Gastrocnemius medialis (tissue), 4 donors: ENCODE measurements around the gene LRCH1. TPM values are rescaled to one million over a fixed set of nuclear protein-coding genes. Genes with fewer than 3 reads are reported as not detected.

Experiments used
- ATAC-seq, 2 donors: fragments of 150-250 bp; one replicate each; pipeline ENCODE4 v1.9.1; 2016
- DNase-seq, 2 donors: peaks; one replicate each; pipeline ENCODE4 v3.0.0-alpha.2; 2019
- H3K27ac ChIP-seq, 4 donors: fragments of 200-600 bp; sonication (generic); 1 replicate in 1 of 4; 2 replicates in 3 of 4; pipeline ENCODE4 v1.5.1; 2016 to 2018; ENCODE audit warnings: mild to moderate bottlenecking in 2 of 4, moderate library complexity in 1 of 4
- H3K27me3 ChIP-seq, 3 donors: fragments of 200-600 bp; sonication (generic) in 2 of 3; 1 replicate in 1 of 3; 2 replicates in 2 of 3; pipeline versions ENCODE4 v1.5.1 to v1.6.0; 2016 to 2019; ENCODE audit warnings: mild to moderate bottlenecking in 1 of 3, moderate library complexity in 1 of 3
- H3K36me3 ChIP-seq, 2 donors: fragments of 200-600 bp; sonication (generic) in 1 of 2; one replicate each; pipeline ENCODE4 v1.5.1; 2017 to 2018
- H3K4me1 ChIP-seq, 2 donors: fragments of 200-600 bp; sonication (generic) in 1 of 2; one replicate each; pipeline ENCODE4 v1.5.1; 2016 to 2017; ENCODE audit warnings: mild to moderate bottlenecking in 2 of 2
- H3K4me3 ChIP-seq, 4 donors: fragments of 200-600 bp; sonication (generic) in 3 of 4; 1 replicate in 1 of 4; 2 replicates in 3 of 4; pipeline ENCODE4 v1.5.1; 2016 to 2019; ENCODE audit warnings: mild to moderate bottlenecking in 2 of 4
- H3K9me3 ChIP-seq, 3 donors: fragments of 200-600 bp; sonication (generic) in 2 of 3; 1 replicate in 1 of 3; 2 replicates in 2 of 3; pipeline ENCODE4 v1.5.1; 2016 to 2019
- CTCF ChIP-seq, 5 experiments: fragments of 450-650 bp in 3 of 5; fragments of 200-600 bp in 2 of 5; sonication (generic) in 2 of 5; IDR thresholded peaks in 4 of 5; conservative IDR thresholded peaks in 1 of 5; 1 replicate in 4 of 5; 2 replicates in 1 of 5; pipeline ENCODE4 v1.5.1; 2016 to 2019; ENCODE audit warnings: antibody characterized with exemption in 5 of 5, mild to moderate bottlenecking in 3 of 5, moderate library complexity in 3 of 5
- POLR2A ChIP-seq, 2 donors: fragments of 450-650 bp; IDR thresholded peaks; one replicate each; pipeline ENCODE4 v1.6.1; 2017; ENCODE audit warnings: antibody characterized with exemption in 2 of 2, mild to moderate bottlenecking in 2 of 2, moderate library complexity in 2 of 2
- in situ Hi-C, 4 donors: fragments of 200-750 bp; cut with MboI; loops; one replicate each; pipeline versions ENCODE4 v1.15.0 to v1.8.0; 2017; ENCODE audit warnings: low sequenced_read_pairs in 4 of 4
- intact Hi-C: fragments of 100-400 bp; cut with DNase I; formaldehyde crosslinking; loops from one replicate; pipeline ENCODE4 v1.15.1; 2023; ENCODE audit warnings: low total_unique reads
- total RNA-seq, 4 donors: library from RNA; depleted of rRNA; stranded (reverse); fragments of >200 nt; gene quantifications; one replicate each; pipeline versions ENCODE4 v1.1.0 to v1.2.3, GENCODE V29; 2016

The LRCH1 gene
- total RNA-seq, 4 donors from 2014 or later, result 3.4 to 5.0 (median 3.9) TPM

- Histone ChIP-seq H3K27me3 (no peaks in the 10 kb centered on the region), H3K36me3 (peaks cover 0 to 6% of the 10 kb centered on the region in 2 donors), H3K4me1 (no peaks in the 10 kb centered on the region), H3K4me3 (no peak overlapping the region), H3K9me3 (no peaks in the 10 kb centered on the region), H3K27ac (no peak overlapping the region)
- ATAC-seq, result peak; percentile 39 to 69
- peak; percentile 21 to 48 for DNase-seq
- in situ Hi-C loops, result no loop called here
- intact Hi-C loops, result no loop called here
- no peak for TF ChIP-seq CTCF (IDR thresholded peaks at IDR 0.05 in 4 of 5, conservative IDR thresholded peaks at IDR 0.05 in 1 of 5)
- no peak for TF ChIP-seq POLR2A (IDR thresholded peaks at IDR 0.05)
Measured at GRCh38 chr13:46698014-46698413, 145.0 kb downstream of the LRCH1 start.

- H3K36me3 ChIP-seq, result peaks cover 0 to 6% of the 10 kb centered on the region in 2 donors
- in situ Hi-C loops (no loop called here), intact Hi-C loops (no loop called here)
- ATAC-seq, result no peak
- H3K9me3 ChIP-seq, result no peaks in the 10 kb centered on the region
- H3K4me3 ChIP-seq, result no peak overlapping the region
- no peaks in the 10 kb centered on the region for H3K4me1 ChIP-seq
- no peak for DNase-seq
- H3K27ac ChIP-seq, result no peak overlapping the region
- no peak for TF ChIP-seq CTCF (IDR thresholded peaks at IDR 0.05 in 4 of 5, conservative IDR thresholded peaks at IDR 0.05 in 1 of 5)
- no peak for TF ChIP-seq POLR2A (IDR thresholded peaks at IDR 0.05)
- no peaks in the 10 kb centered on the region for H3K27me3 ChIP-seq
Measured at GRCh38 chr13:46698910-46699460, 146.0 kb downstream of the LRCH1 start.

- ATAC-seq, result no peak
- Histone ChIP-seq H3K27ac (no peak overlapping the region), H3K36me3 (no peaks in the 10 kb centered on the region), H3K4me3 (no peak overlapping the region), H3K4me1 (no peaks in the 10 kb centered on the region), H3K27me3 (no peaks in the 10 kb centered on the region), H3K9me3 (no peaks in the 10 kb centered on the region)
- DNase-seq, result no peak
- intact Hi-C loops (no loop called here), in situ Hi-C loops (loop anchor here in 1 of 4 donors (10.0 kb wide), 1 partner anchor 158 kb away; the partner anchor contains the start of gene LRCH1)
- TF ChIP-seq POLR2A (IDR thresholded peaks at IDR 0.05) (no peak), CTCF (IDR thresholded peaks at IDR 0.05 in 4 of 5, conservative IDR thresholded peaks at IDR 0.05 in 1 of 5) (no peak)
Measured at GRCh38 chr13:46712524-46712923, 159.6 kb downstream of the LRCH1 start.

GRCh38 chr13:46715363-46715762, 162.4 kb downstream of the LRCH1 start:
- H3K36me3 ChIP-seq, result no peaks in the 10 kb centered on the region

More at GRCh38 chr13:46715363-46715762, 162.4 kb downstream of the LRCH1 start:
- Histone ChIP-seq H3K27ac (no peak overlapping the region), H3K27me3 (no peaks in the 10 kb centered on the region), H3K4me3 (no peak overlapping the region), H3K4me1 (no peaks in the 10 kb centered on the region), H3K9me3 (no peaks in the 10 kb centered on the region)
- ATAC-seq (no peak), DNase-seq (no peak)
- intact Hi-C loops, result no loop called here
- TF ChIP-seq CTCF (IDR thresholded peaks at IDR 0.05 in 4 of 5, conservative IDR thresholded peaks at IDR 0.05 in 1 of 5) (no peak), POLR2A (IDR thresholded peaks at IDR 0.05) (no peak)
- in situ Hi-C loops, result loop anchor here in 1 of 4 donors (10.0 kb wide), 1 partner anchor 161 kb away; the partner anchor contains the start of gene LRCH1
